ENCODE data around the gene DNPEP. TPM values are rescaled to one million over a fixed set of nuclear protein-coding genes. Genes with fewer than 3 reads are reported as not detected.

Gene DNPEP
- total and polyA plus RNA-seq, 2 experiments from 2014 or later, result 49.2 to 67.9 TPM

DNA sequence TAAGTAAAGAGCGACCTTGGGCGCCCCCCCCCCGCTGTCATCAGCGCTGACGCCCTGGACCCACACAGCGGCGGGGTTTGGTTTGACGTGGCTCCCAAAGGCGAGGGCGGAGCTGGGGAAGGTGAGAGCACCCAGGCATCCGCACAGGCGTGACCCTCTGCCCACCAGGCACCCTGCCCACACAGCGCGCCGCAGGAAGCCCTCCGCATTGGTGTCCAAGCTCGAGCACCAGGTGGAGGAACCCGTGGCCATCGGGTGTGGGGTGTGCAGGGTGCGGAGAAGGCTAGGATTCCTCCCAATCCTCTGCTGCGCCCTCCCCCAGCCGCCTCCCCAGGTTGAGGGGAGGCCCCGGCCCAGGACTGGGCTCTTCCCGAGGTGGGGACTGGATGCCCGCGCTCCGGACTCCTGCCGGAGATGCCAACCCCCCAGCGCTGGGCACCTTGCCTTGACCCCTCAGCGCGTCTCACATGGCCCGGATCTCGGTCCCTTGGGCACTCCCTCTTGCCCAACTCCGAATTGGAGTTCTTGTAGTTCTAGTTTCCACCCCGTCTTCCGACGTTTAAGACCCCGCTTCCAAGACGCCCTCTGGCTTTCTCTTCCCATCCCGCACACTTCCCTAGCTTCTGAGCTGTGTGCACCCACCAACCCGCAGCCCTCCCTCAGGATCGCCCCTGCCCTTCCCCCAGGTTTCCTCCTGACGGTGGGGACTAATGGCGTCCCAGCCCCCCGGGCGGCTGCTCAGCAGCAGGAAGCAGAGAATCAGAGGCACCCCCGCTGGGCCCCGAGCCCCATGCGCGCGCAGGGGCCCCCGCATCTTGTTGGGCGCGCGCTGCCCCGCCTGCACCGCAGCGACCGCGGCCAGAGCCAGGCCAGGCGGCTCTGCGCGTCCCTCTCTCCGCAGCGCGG lies 29.3 kb downstream of the DNPEP start:
- Histone ChIP-seq H3K4me1 (ENCODE audit: insufficient read depth) (no peaks in the 10 kb centered on the region), H3K36me3 (ENCODE audit: insufficient read depth) (no peaks in the 10 kb centered on the region), H3K4me3 (peak overlapping the region; percentile 75), H4K20me1 (replicated peaks; ENCODE audit: insufficient read depth) (no peaks in the 10 kb centered on the region), H3K27ac (ENCODE audit: low read depth) (no peak overlapping the region), H3K9me2 (ENCODE audit: insufficient read depth) (no peaks in the 10 kb centered on the region), H3K79me2 (replicated peaks; ENCODE audit: insufficient read depth) (no peaks in the 10 kb centered on the region), H3K4me2 (peak overlapping the region; percentile 92), H2AFZ (peak overlapping the region; percentile 97), H3F3A (replicated peaks; ENCODE audit: low read depth) (no peaks in the 10 kb centered on the region), H3K27me3 (ENCODE audit: insufficient read depth) (peaks cover 64% of the 10 kb centered on the region)
- Mint-ChIP-seq H3K9me3 (no peaks in the 10 kb centered on the region), H3K36me3 (ENCODE audit: low read depth) (no peaks in the 10 kb centered on the region), H3K27ac (no peak overlapping the region), H3K4me3 (peak overlapping the region; percentile 79), H3K4me1 (peaks cover 5% of the 10 kb centered on the region), H3K27me3 (ENCODE audit: insufficient read depth, low read depth, poor library complexity) (peaks cover 65% of the 10 kb centered on the region)
- peak; percentile 82 for ATAC-seq
- peak; percentile 27 for TF ChIP-seq EZH2phosphoT487 (IDR thresholded peaks at IDR 0.05; ENCODE audit: unreplicated experiment)
- TF ChIP-seq, protein P1, sequence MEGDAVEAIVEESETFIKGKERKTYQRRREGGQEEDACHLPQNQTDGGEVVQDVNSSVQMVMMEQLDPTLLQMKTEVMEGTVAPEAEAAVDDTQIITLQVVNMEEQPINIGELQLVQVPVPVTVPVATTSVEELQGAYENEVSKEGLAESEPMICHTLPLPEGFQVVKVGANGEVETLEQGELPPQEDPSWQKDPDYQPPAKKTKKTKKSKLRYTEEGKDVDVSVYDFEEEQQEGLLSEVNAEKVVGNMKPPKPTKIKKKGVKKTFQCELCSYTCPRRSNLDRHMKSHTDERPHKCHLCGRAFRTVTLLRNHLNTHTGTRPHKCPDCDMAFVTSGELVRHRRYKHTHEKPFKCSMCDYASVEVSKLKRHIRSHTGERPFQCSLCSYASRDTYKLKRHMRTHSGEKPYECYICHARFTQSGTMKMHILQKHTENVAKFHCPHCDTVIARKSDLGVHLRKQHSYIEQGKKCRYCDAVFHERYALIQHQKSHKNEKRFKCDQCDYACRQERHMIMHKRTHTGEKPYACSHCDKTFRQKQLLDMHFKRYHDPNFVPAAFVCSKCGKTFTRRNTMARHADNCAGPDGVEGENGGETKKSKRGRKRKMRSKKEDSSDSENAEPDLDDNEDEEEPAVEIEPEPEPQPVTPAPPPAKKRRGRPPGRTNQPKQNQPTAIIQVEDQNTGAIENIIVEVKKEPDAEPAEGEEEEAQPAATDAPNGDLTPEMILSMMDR (conservative IDR thresholded peaks at IDR 0.05; ENCODE audit: low read depth in 2 of 2), result no peak; a peak in 1 of 4 replicates
- TF ChIP-seq EZH2 (IDR thresholded peaks at IDR 0.05; ENCODE audit: low read depth, unreplicated experiment), result peak; percentile 59
- DNase-seq (ENCODE audit: low spot score), result peak; percentile 62

DNA sequence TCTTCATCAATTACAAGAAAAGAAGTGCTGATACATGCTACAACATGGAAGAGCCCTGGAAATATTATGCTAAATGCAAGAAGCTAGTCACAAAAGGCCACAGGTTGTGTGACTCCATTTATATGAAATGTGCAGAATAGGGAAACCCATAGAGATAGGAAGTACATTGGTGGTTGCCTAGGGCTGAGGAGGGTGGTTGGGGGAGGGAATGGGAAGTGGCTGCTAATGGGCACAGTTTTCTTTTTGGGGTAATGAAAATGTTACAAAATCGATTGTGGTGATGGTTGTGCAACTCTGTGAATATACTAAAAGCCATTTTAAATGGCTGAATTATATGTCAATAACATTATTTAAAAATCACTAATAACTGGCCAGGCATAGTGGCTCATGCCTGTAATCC lies 30.9 kb downstream of the DNPEP start:
- ATAC-seq, result no peak
- TF ChIP-seq EZH2 (IDR thresholded peaks at IDR 0.05; ENCODE audit: low read depth, unreplicated experiment) (no peak), CREB1 (CRISPR knock-in tag; IDR thresholded peaks at IDR 0.05; ENCODE audit: low read depth) (no peak), EZH2phosphoT487 (IDR thresholded peaks at IDR 0.05; ENCODE audit: unreplicated experiment) (no peak), ZNF331 (CRISPR knock-in tag; IDR thresholded peaks at IDR 0.05; ENCODE audit: low read depth) (no peak)
- TF ChIP-seq, protein P2, sequence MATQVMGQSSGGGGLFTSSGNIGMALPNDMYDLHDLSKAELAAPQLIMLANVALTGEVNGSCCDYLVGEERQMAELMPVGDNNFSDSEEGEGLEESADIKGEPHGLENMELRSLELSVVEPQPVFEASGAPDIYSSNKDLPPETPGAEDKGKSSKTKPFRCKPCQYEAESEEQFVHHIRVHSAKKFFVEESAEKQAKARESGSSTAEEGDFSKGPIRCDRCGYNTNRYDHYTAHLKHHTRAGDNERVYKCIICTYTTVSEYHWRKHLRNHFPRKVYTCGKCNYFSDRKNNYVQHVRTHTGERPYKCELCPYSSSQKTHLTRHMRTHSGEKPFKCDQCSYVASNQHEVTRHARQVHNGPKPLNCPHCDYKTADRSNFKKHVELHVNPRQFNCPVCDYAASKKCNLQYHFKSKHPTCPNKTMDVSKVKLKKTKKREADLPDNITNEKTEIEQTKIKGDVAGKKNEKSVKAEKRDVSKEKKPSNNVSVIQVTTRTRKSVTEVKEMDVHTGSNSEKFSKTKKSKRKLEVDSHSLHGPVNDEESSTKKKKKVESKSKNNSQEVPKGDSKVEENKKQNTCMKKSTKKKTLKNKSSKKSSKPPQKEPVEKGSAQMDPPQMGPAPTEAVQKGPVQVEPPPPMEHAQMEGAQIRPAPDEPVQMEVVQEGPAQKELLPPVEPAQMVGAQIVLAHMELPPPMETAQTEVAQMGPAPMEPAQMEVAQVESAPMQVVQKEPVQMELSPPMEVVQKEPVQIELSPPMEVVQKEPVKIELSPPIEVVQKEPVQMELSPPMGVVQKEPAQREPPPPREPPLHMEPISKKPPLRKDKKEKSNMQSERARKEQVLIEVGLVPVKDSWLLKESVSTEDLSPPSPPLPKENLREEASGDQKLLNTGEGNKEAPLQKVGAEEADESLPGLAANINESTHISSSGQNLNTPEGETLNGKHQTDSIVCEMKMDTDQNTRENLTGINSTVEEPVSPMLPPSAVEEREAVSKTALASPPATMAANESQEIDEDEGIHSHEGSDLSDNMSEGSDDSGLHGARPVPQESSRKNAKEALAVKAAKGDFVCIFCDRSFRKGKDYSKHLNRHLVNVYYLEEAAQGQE (IDR thresholded peaks at IDR 0.05; ENCODE audit: unreplicated experiment), result no peak
- TF ChIP-seq, protein P3, sequence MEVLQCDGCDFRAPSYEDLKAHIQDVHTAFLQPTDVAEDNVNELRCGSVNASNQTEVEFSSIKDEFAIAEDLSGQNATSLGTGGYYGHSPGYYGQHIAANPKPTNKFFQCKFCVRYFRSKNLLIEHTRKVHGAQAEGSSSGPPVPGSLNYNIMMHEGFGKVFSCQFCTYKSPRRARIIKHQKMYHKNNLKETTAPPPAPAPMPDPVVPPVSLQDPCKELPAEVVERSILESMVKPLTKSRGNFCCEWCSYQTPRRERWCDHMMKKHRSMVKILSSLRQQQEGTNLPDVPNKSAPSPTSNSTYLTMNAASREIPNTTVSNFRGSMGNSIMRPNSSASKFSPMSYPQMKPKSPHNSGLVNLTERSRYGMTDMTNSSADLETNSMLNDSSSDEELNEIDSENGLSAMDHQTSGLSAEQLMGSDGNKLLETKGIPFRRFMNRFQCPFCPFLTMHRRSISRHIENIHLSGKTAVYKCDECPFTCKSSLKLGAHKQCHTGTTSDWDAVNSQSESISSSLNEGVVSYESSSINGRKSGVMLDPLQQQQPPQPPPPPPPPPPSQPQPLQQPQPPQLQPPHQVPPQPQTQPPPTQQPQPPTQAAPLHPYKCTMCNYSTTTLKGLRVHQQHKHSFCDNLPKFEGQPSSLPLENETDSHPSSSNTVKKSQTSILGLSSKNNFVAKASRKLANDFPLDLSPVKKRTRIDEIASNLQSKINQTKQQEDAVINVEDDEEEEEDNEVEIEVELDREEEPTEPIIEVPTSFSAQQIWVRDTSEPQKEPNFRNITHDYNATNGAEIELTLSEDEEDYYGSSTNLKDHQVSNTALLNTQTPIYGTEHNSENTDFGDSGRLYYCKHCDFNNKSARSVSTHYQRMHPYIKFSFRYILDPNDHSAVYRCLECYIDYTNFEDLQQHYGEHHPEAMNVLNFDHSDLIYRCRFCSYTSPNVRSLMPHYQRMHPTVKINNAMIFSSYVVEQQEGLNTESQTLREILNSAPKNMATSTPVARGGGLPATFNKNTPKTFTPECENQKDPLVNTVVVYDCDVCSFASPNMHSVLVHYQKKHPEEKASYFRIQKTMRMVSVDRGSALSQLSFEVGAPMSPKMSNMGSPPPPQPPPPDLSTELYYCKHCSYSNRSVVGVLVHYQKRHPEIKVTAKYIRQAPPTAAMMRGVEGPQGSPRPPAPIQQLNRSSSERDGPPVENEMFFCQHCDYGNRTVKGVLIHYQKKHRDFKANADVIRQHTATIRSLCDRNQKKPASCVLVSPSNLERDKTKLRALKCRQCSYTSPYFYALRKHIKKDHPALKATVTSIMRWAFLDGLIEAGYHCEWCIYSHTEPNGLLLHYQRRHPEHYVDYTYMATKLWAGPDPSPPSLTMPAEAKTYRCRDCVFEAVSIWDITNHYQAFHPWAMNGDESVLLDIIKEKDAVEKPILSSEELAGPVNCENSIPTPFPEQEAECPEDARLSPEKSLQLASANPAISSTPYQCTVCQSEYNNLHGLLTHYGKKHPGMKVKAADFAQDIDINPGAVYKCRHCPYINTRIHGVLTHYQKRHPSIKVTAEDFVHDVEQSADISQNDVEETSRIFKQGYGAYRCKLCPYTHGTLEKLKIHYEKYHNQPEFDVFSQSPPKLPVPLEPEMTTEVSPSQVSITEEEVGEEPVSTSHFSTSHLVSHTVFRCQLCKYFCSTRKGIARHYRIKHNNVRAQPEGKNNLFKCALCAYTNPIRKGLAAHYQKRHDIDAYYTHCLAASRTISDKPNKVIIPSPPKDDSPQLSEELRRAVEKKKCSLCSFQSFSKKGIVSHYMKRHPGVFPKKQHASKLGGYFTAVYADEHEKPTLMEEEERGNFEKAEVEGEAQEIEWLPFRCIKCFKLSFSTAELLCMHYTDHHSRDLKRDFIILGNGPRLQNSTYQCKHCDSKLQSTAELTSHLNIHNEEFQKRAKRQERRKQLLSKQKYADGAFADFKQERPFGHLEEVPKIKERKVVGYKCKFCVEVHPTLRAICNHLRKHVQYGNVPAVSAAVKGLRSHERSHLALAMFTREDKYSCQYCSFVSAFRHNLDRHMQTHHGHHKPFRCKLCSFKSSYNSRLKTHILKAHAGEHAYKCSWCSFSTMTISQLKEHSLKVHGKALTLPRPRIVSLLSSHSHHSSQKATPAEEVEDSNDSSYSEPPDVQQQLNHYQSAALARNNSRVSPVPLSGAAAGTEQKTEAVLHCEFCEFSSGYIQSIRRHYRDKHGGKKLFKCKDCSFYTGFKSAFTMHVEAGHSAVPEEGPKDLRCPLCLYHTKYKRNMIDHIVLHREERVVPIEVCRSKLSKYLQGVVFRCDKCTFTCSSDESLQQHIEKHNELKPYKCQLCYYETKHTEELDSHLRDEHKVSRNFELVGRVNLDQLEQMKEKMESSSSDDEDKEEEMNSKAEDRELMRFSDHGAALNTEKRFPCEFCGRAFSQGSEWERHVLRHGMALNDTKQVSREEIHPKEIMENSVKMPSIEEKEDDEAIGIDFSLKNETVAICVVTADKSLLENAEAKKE (CRISPR knock-in tag; IDR thresholded peaks at IDR 0.05), result no peak

More for the DNA sequence above, 30.9 kb downstream of the DNPEP start:
- Histone ChIP-seq H3K4me1 (ENCODE audit: insufficient read depth) (no peaks in the 10 kb centered on the region), H3K4me2 (no peak overlapping the region), H3K79me2 (replicated peaks; ENCODE audit: insufficient read depth) (no peaks in the 10 kb centered on the region), H4K20me1 (replicated peaks; ENCODE audit: insufficient read depth) (no peaks in the 10 kb centered on the region), H2AFZ (no peak overlapping the region), H3K36me3 (ENCODE audit: insufficient read depth) (no peaks in the 10 kb centered on the region), H3F3A (replicated peaks; ENCODE audit: low read depth) (no peaks in the 10 kb centered on the region), H3K9me2 (ENCODE audit: insufficient read depth) (no peaks in the 10 kb centered on the region), H3K4me3 (no peak overlapping the region), H3K27ac (ENCODE audit: low read depth) (no peak overlapping the region), H3K27me3 (ENCODE audit: insufficient read depth) (peaks cover 64% of the 10 kb centered on the region)
- Mint-ChIP-seq H3K27ac (no peak overlapping the region), H3K9me3 (no peaks in the 10 kb centered on the region), H3K36me3 (ENCODE audit: low read depth) (no peaks in the 10 kb centered on the region), H3K27me3 (ENCODE audit: insufficient read depth, low read depth, poor library complexity) (peaks cover 67% of the 10 kb centered on the region), H3K4me3 (no peak overlapping the region), H3K4me1 (peaks cover 5% of the 10 kb centered on the region)
- no peak for DNase-seq (ENCODE audit: low spot score)
